Peyer's patch (tissue), 4 donors: Measurements from ENCODE around the gene ENTPD8. TPM values are rescaled to one million over a fixed set of nuclear protein-coding genes. Genes with fewer than 3 reads are reported as not detected.
A peak's percentile ranks its signal among the peaks of the same experiment; 100 is the strongest.

ENCODE experiments used
- DNase-seq, 3 donors: peaks; one replicate each; pipeline ENCODE4 v3.0.0-alpha.2; 2017 to 2019
- H3K27ac ChIP-seq, 4 donors: fragments of 200-600 bp; sonication (generic); one replicate each; pipeline ENCODE4 v1.5.1; 2016 to 2019
- H3K27me3 ChIP-seq, 2 donors: fragments of 200-600 bp; sonication (generic); one replicate each; pipeline ENCODE4 v1.5.1; 2019
- H3K36me3 ChIP-seq, 3 donors: fragments of 200-600 bp; sonication (generic); one replicate each; pipeline ENCODE4 v1.5.1; 2016 to 2019
- H3K4me1 ChIP-seq, 4 donors: fragments of 200-600 bp; sonication (generic); one replicate each; pipeline ENCODE4 v1.5.1; 2016 to 2019
- H3K4me3 ChIP-seq, 4 donors: fragments of 200-600 bp; sonication (generic); 1 replicate in 3 of 4; 2 replicates in 1 of 4; pipeline ENCODE4 v1.5.1; 2016 to 2019; ENCODE audit warnings: mild to moderate bottlenecking in 1 of 4
- H3K9me3 ChIP-seq, 4 donors: fragments of 200-600 bp; sonication (generic); one replicate each; pipeline ENCODE4 v1.5.1; 2016 to 2019; ENCODE audit warnings: mild to moderate bottlenecking in 1 of 4
- POLR2A ChIP-seq, 2 donors: fragments of 450-650 bp; IDR thresholded peaks; one replicate each; pipeline ENCODE4 v1.5.1; 2017; ENCODE audit warnings: antibody characterized with exemption in 2 of 2, mild to moderate bottlenecking in 2 of 2, moderate library complexity in 2 of 2
- total RNA-seq, 4 donors: library from RNA; depleted of rRNA; stranded (reverse); fragments of >200 nt; gene quantifications; one replicate each; pipeline ENCODE4 v1.1.0, GENCODE V29; 2016
- TF ChIP-seq, protein P1 (sequence below), 6 experiments: fragments of 450-650 bp in 4 of 6; fragments of 200-600 bp in 2 of 6; sonication (generic) in 1 of 6; IDR thresholded peaks; one replicate each; pipeline ENCODE4 v1.5.1; 2017 to 2019; ENCODE audit warnings: antibody characterized with exemption in 6 of 6, mild to moderate bottlenecking in 3 of 6, moderate library complexity in 1 of 6

Gene ENTPD8
- total RNA-seq, 4 donors from 2014 or later, result 26.4 to 143 (median 104) TPM

DNA sequence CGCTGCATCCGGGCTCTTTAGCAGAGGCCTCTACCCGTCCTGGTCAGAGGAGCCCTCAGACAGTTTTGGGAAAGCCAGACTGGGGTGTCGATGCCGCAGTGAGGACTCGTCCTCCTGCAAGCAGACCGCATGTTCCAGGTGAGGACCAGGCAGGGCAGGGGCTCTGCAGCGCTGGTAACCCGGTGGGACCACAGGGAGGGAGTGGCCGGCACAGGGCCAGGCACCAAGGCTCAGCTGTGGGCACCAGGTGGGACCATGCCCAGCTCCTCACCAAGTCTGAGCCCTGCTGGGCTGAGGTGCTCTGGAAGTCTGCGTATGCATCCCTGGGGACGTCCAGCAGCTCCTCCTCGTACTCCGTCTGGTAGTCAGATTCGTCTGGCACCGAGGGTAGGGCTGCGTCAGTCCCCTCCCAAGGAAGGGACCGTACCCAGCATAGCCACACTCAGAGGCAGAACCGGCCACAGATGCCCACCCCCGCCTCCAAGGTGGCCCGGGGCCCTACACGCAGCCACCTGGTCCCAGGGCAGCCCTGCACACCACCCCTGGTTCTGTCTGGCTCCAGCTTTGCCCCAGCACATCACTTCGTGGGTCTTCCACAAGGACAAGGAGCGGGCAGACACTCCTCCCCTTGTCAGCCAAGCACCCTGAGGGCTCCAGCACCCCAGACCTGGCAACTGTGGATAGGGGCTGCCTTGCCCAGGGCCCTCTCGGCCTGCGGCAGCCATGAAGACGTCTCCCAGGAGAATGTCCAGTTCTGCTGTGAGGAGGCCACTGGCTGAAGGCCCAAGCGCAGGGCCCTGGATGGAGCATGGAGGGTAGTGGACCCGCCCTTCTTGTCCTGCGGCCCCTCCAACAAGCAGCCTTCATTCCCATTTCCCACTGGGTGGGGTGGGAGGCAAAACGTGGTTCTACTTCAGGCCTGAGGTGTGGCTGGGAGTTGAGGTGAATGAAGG, 19.5 kb upstream of the ENTPD8 start:
- peak in 1 of 3 donors; percentile 49 for DNase-seq
- peaks cover 8 to 34% (median 25%) of the 10 kb centered on the region in 4 donors for H3K4me1 ChIP-seq

DNA sequence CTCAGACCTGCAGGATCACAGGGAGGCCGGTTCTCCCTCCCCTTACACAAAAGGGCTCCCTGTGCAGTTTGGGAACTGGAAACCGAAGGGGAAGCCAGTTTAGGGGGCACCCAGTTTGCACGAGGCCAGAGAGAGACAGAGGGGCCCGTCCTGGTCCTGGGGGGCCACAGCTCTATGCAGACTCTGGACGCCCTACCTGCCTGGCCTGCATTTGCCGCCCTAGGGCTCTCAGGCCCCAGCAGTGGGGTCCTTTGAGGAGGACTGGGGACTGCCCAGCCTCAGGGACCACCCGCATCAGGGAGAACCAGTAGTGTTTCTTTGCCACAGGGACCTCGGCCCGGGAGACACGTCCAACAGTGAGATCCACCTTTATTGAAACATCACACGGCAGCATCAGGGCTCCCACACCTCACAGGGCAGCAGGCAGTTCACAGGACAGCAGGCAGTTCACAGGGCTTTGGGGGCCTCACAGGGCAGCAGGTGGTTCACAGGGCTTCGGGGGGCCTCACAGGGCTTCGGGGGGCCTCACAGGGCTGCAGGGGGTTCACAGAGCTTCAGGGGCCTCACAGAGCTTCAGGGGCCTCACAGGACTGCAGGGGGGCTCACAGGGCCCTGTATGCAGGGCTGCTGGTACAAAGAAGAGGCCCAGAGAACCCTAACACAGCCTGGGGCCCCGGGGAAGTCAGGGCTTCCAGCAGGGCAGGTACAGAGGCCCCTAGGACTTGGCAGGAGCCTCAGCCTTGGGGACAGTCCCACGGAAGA, 18.6 kb upstream of the ENTPD8 start:
- H3K4me1 ChIP-seq, result peaks cover 8 to 43% (median 29%) of the 10 kb centered on the region in 4 donors
- H3K27ac ChIP-seq, result peak overlapping the region; percentile 70 to 95 (median 76)
- no peaks in the 10 kb centered on the region for H3K9me3 ChIP-seq
- H3K27me3 ChIP-seq, result no peaks in the 10 kb centered on the region
- TF ChIP-seq, protein P1, sequence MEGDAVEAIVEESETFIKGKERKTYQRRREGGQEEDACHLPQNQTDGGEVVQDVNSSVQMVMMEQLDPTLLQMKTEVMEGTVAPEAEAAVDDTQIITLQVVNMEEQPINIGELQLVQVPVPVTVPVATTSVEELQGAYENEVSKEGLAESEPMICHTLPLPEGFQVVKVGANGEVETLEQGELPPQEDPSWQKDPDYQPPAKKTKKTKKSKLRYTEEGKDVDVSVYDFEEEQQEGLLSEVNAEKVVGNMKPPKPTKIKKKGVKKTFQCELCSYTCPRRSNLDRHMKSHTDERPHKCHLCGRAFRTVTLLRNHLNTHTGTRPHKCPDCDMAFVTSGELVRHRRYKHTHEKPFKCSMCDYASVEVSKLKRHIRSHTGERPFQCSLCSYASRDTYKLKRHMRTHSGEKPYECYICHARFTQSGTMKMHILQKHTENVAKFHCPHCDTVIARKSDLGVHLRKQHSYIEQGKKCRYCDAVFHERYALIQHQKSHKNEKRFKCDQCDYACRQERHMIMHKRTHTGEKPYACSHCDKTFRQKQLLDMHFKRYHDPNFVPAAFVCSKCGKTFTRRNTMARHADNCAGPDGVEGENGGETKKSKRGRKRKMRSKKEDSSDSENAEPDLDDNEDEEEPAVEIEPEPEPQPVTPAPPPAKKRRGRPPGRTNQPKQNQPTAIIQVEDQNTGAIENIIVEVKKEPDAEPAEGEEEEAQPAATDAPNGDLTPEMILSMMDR (IDR thresholded peaks at IDR 0.05), result no peak
- peak in 1 of 2 donors; percentile 5 for TF ChIP-seq POLR2A (IDR thresholded peaks at IDR 0.05)
- no peak for DNase-seq
- H3K36me3 ChIP-seq, result peaks cover 0 to 15% (median 0%) of the 10 kb centered on the region in 3 donors
- H3K4me3 ChIP-seq, result peak overlapping the region; percentile 62 to 87 (median 76)

More for the DNA sequence above, 19.5 kb upstream of the ENTPD8 start:
- Histone ChIP-seq H3K27me3 (no peaks in the 10 kb centered on the region), H3K9me3 (no peaks in the 10 kb centered on the region), H3K27ac (peak overlapping the region in 1 of 4 donors; percentile 74), H3K4me3 (no peak overlapping the region), H3K36me3 (peaks cover 0 to 15% (median 0%) of the 10 kb centered on the region in 3 donors)
- TF ChIP-seq POLR2A (IDR thresholded peaks at IDR 0.05), result no peak
- TF ChIP-seq, protein P1 (IDR thresholded peaks at IDR 0.05), result no peak

DNA sequence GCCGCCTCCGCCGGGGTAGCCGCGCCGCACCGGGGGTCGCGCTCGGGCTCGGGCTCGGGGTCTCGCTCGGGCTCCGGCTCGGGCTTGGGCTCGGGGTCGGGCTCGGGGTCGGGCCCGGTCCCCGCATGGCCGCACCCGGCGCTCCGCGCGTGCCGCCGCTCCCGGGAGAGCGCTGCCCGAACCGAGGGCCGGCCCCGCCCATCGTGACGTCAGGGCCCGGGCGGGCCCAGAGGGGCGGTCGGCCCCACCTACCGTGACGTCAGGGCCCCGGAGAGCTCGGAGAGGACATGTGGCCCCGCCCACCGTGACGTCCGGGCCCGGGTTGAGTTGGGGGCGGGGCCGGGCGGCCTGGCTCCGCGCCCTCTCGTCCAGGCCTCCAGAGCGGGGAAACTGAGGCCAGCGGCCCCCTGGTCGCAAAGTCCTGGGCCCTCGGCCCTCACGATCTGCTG, 18.0 kb upstream of the ENTPD8 start, which contains the start of gene NSMF:
Gene NSMF (minus strand): TSS at position 183 of the 449 bp plus-strand sequence. CDS start 232 bp downstream, outside the sequence.
- H3K36me3 ChIP-seq, result peaks cover 0 to 15% (median 0%) of the 10 kb centered on the region in 3 donors

DNA sequence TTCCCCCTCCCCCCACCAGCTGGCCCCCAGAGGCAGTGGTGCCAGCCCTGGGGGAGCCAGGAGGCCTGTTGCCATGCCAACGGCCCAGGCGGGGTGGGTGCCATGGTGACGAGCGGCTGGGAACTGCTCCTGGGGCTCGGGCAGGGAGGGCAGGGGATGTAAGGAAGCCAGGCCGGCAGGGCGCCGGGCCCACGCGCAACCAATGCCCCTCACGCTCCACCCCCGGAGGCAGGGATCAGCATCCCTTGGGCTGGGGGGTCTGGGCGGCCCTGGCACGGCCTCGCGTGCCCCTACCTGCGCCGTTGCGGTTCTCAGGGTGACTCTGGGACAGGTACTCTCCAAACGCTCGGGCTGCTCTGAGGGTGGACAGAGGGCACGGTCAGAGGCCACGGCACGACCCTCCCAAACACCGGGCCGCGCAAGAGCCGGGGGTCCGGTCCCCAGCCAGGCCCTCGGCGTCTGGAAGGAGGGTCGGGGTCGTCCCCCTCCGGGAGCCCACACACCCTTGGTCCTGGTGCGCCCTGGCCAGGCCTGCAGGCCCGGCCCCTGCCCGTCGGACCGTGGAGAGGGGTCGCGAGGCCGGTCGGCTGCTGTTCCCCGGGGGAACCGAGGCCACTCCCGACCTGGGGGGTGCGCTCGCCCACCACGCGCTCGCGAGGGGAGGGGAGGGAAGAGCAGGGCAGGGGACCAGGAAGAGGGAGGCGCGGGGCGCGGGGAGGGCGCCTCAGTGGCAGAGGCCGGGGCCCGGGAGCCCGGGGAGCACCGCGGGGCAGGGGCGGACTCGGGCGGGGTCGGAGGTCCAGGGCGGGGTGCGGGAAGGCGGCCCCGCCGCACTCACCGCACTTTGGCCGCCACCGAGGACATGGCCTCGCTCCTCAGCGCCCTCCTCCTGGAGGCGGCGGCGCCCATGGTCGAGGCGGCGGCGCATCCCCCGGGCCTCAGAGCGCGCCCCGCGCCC, 17.3 kb upstream of the ENTPD8 start:
- peak in 2 of 3 donors; percentile 75 to 82 for DNase-seq
- Histone ChIP-seq H3K36me3 (peaks cover 0 to 15% (median 0%) of the 10 kb centered on the region in 3 donors), H3K9me3 (no peaks in the 10 kb centered on the region), H3K4me1 (peaks cover 8 to 49% (median 39%) of the 10 kb centered on the region in 4 donors), H3K27ac (peak overlapping the region; percentile 70 to 95 (median 76)), H3K4me3 (peak overlapping the region; percentile 62 to 87 (median 76)), H3K27me3 (no peaks in the 10 kb centered on the region)
- peak in 1 of 2 donors; percentile 36 for TF ChIP-seq POLR2A (IDR thresholded peaks at IDR 0.05)
- TF ChIP-seq, protein P1 (IDR thresholded peaks at IDR 0.05), result peak in 1 of 6 experiments; percentile 30

More for the DNA sequence above, 18.0 kb upstream of the ENTPD8 start, which contains the start of gene NSMF:
- TF ChIP-seq, protein P1 (IDR thresholded peaks at IDR 0.05), result no peak
- TF ChIP-seq POLR2A (IDR thresholded peaks at IDR 0.05), result peak; percentile 47 to 86
- Histone ChIP-seq H3K27ac (peak within 1 kb of the TSS; percentile 70 to 95 (median 76)), H3K9me3 (no peaks in the 10 kb centered on the region), H3K4me3 (peak within 1 kb of the TSS; percentile 62 to 87 (median 76)), H3K4me1 (peaks cover 8 to 46% (median 35%) of the 10 kb centered on the region in 4 donors), H3K27me3 (no peaks in the 10 kb centered on the region)
- peak; percentile 95 to 97 (median 97) for DNase-seq
